Amniotic stem cell (primary cell): Measurements from ENCODE around the gene EML1.

Experiments used
- DNase-seq: peaks from one replicate; lab custom pipeline; 2025; lab: John Stamatoyannopoulos, UW

EML1 gene

DNA sequence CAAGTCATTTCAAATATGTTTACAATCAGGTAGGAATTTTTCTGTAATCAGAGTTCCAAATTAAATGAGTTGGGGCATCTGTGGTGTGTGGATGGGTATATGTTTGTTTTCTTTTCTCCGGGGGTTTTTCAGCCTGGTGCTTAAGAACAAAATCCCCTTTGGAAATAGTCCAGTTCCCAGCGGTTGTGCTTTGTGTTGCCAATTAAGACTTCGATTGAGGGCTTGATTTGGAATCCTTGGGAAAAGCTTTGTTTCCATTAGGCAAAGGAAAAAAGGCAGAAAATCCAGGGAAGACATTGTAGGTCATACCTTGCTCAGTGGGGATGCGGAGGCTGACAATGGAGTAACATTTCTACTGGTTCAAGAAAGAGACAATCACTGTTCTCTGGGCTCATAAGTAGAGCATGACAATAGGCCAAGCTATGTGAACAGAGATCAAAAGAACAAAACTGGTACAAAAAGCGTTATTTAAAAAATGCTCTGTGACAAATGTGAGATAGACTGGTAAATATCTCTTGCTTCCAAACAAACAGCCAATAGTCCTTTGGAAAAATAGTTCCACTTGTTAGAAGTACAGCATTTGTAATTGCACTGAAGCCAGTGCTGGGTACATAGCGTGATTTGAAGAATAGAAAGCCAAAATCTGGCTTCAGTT is 79.7 kb downstream of the EML1 start:
- no peak for DNase-seq

DNA sequence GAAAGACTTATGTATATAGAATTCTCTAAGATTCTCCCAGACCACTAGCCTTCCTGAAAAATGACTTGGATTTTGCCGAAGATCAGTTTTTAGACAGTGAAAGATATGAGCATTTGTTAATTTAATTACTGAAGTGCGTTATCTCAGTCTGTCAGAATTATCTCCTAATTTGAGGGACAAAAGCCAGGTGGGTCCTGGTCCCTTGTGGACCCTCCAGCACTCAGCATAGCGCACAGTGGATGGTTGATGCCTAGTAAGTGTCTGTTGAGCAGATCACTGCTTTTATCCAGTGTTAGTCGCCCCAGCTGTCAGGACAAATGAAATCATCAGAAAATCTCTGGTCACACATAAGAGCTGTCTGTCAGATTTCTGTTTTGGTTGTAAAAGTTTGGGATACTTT is 80.4 kb downstream of the EML1 start:
- DNase-seq: no peak

DNA sequence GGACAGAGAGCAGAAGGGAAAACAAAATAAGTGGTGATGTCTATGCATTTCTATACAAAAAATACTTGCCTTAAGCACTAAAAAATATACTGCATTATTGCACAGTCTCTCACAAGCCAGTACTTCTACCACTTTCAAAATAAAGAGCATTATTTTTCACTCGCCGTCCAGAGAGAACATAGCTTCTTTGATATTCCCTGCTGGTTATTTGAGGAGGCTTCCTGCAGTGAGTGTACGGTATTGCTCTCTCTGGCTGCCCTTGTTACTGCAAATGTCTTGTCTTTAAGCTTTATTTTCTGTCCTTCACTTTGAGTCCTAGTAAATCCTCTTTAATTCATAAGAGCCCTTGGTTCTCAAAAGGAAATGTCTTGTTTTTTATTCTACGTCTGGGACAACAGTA is 81.1 kb downstream of the EML1 start:
- no peak for DNase-seq

DNA sequence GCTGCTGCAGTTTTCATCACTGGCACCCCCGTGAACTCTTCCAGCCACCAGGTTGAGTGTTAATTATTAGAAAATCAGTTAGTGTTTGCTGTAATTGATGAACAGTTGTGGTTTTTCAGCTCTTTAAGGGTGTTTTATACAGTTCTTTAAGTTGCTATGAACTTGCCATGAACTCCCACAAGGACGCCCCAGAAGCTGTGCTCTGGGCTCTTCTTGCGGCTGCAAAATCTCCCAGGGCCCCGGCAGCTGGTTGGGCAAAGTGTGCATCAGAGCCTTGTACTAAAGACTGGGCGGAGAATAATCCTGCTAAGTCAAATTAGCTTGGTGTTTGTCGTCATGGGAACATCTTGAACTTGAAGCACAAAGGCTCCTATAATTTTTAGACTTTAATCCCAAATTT is 82.2 kb downstream of the EML1 start:
- no peak for DNase-seq

DNA sequence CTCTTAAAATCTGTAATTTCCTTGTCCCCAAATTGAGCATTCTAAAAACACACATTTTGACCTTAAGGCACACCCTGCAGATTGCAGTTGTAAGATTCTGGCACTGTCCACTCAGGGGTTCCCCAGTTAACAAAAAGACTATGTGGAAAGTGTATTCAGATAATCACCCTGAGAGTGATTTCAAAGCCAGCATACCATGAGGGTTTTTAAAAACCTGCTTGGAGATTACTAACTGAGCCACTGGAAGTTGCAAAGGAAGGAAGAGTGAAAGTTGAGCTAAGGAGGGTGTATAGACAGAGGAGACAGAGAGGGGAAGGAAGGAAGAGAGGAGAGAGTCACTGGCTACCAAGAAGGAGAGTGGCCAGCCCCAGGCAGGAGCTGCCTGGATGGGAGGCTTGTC is 82.6 kb downstream of the EML1 start:
- DNase-seq: no peak

DNA sequence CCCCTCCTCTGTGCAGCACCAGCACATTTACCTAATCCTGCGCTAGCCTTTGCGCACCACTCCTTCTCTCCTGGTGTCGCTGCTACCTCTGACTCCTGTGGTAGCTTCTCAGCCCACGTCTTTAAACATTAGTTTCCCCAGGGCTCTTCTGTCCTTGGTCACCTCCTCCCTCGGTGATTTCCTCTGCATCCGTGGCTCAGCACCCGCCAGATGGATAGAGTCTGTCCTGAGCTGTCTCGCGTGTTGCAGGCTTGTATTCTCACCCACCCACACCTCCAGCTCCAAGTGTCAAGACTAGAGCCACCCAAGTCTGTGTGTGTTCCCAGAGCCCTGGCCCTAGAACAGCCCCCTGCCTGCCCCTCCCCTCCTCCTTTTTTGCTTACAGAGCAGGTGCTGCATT is 83.2 kb downstream of the EML1 start:
- DNase-seq: no peak

DNA sequence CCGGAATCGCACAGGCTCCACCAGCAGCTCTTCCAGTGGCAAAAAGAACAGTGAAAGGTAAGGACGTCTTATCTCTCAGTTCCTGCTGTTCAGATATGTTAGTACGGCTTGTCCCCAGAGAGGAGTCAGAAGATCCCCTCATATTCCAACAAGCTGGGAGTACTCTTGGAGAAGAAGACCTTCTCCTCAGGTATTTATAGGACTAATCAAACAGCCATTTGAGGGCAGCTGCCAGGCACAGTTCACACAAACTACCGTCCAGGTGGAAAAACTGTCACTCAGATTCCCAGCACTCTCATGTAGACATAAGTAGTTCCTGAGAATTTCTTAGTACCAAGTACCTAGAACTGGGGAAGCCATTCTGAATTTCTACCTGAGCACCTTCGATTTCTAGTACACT is 85.3 kb downstream of the EML1 start:
- DNase-seq: no peak

DNA sequence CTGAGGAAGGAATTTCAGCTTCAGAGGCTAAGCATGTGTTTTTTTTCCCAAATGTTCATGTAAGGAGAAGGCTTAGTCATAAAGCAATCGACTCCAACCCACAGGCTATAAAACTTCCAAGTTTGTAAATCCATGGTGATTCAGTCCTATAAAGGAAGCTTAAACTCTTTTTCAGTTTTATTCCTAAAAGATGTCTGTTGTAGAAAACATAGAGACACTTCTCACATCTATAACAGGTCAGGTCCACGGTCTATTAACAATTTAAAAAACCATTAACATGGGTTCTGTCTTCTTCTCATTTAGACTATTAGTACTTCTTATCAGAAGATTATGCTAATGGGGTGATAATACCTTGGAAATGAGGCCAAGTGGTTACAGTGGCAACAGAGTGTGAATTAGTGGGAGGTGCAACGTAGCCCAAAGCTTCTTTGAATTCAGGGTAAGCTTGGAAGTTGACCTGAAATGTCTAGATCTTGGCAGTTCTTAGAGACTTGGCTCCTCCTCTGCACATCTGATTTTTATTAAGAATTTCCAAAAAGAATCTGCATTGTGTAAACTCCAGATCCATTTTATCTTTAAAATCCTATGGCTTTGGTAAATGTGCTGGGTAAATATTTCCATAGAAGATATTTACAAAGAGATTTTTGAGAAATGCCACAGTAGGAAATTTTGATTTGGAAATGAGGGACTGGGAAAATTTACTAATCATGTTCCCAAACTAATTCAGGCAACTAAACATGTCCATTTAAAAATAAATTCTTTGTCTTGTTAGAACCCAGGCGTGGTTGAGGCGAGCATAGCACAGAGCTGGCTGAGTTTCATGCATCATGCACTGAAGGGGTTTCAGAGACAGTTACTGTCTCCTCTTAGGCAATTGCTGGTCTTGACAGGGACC is 86.4 kb downstream of the EML1 start:
- peak; percentile 33 for DNase-seq

DNA sequence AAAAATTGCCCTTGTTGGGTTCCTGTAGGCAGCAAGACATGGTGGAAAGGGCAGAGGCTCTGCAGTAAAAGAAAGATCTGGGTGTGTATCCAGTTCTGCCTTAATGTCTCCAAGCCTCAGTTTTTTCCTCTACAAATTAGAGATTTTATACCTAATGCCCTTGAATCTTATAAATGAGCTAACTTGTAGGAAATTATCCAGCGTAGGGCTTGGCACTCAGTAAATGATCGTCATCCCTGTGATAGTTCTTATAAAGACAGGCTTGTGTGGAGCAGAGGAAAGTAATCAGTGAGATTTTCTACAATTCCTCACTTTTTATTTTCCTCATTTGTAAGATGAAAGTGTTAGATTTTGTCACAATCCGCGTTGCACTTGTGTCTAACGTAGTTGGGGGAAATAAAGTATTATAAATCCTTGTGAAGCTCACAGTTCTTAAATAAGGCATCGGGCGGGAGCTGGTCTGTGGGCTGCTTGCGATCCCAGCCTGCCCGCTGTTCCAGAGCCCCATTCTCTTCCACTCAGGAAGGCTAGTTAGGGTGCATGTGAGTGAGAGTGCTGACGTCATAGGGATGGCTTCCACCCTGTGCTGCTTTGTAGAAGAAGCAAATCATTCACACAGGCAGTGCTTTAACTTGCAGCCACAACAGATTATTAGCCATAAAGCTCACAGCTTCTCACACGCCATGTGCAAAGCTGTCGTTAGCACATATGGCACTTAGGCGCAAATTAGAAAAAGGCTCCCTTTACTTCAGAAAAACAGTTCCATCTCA is 87.6 kb downstream of the EML1 start:
- no peak for DNase-seq

DNA sequence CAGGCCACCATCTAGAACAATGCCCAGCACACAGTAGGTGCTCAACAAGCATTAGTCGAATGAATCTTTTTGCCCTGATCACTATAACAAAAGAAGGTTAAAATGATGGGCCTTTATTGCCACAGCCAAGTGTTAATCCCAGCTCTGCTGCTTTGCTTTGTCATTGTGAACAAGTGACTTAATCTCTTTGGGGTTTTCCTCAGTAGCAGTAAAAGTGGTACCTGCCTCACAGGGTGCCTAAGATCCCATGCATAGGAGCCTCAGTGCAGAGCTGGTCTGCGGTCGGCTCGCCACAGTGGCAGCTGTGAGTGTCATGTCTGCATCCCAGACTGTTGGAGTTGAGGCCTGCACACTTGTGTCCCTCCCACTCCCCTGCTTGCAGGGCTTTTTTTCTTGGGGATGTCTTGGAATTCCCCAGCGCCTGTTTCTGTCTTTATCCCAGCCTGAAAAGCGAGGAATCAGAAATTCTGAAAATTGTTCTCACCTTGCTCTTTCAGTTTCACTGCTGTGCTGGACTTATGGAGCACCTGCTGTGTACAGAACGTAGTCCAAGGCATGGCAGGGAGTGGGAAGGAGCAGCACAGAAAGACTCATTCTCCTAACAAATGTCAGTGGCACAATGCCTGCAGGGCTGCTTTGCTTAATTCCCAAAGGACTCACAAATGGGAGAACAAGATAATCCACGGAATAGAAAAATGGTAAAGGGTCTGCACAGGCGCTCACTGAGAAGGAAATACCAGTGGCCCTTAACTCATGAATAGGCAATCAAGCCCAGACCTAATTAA is 90.8 kb downstream of the EML1 start:
- DNase-seq: no peak

DNA sequence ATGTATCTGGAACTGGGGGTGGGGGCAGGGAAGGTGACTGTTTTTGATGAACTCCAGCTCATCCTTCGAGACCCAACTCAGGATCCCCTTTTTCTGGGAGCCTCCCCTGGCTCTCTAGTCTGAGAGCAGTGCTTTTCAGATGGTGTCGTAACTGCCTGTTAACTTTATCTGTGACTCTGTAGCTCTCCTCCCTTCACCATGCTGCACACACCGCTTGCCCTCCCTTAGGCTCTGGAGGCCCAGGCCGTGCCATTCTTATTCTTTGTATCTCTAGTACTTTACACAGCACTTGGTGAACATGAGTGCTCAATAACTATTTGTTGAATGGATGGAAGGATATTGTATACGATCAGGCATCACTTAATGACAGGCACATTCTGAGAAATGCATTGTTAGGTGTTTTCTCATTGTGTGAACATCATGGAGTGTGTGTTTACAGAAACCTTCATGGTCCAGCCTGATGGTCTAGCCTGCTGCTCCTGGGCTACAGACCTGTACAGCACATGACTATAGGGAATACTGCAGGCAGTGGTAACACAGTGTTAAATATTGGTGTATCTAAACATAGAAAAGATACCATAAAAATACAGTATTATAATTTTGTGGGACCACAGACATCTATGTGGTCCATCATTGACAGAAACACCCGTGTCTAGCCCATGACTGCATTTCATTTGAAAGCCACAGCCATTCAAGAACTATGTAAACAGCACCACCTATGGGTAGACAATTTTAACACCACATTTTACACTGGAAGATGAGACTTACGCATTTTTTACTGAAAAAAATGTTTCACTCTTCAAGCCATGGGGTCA is 91.8 kb downstream of the EML1 start:
- no peak for DNase-seq

DNA sequence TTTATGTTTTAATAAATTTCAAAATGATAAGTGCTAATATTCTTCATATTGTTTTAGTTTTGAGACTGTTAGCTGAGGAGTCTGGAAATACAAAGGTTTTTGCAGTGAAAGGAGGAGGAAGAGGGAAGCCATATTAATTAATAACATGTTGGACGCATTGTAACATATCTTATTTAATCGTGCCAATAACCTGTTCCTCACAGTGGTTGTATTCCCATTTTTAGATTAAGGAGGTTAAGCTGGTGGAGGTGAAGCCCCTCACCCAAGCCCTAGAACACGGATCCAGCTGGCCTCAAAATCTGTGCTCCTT is 92.4 kb downstream of the EML1 start:
- DNase-seq: no peak

DNA sequence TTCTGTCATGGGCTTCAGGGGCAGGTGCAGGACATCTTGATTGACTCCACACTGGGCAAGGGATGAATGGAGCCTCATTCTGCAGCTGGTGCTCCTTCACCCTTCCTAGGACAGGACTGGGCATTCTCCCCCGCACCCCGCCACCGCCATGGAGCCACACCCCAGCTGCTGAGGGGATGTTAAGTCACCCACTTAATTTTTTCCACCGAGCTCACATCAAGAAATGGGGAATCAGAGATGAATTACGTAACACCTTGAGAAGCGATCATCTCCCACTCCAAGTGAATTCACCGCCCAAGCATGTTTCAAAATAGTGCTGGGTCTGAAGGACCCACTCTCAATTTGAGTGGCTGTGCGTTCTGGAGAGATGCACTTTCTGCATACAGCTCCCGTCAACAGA is 94.2 kb downstream of the EML1 start:
- DNase-seq: no peak

DNA sequence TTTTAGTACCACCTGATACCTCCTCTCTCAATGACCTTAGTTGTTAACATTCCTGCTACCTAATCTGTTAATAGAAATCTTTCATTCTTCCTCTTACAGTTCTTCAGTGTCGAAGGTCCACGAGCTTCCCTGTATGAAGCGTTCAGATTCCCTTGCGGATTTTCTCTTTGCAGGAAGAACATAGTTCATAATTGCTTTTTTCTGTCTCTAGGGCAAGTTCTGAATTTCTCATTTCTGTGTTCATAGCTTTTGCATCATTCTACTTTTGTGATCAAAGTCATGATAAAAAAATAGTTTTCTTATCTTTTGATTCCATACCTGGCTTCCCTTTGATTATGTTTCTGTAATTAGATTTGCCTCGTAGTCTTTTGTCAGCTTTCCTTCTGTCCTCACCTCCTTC is 94.9 kb downstream of the EML1 start:
- no peak for DNase-seq

DNA sequence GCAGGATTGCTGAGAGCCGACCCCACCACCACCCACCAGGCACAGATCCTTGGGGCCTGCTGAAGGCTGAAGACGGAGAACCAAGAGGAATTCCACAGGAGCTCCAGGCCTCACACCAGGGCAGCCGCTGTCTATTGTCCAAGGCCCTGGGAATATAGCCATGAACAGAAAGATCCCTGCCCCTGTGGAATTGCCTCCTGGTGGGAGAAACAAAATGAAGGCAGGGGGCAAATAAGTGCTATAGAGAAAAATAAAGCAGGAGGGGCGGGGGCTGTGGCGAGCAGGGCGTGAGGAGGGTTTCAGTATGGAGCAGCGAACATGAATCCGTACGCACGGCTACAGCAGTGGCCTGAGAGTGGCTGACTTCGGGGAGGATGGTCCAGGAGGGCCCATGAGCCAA is 96.1 kb downstream of the EML1 start:
- DNase-seq: no peak

DNA sequence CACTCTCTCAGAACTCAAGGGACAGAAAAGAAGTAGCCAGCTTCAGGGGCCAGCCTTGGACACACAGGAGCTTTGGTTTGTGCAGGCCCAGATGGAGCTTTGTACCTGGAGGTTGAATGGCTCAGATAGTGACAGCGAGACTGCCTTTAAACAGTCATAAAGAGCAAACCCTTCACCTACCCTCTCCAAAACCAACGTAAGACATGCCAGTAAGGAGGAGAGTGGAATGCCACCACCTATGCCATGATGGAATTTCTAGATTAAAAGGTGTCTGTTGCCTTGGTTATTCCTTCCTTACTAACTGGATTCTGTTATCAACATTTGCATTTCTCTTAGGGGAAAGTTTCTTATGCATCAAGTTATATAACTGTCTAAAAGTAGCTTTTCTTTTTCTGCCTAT is 98.1 kb downstream of the EML1 start:
- DNase-seq: no peak

DNA sequence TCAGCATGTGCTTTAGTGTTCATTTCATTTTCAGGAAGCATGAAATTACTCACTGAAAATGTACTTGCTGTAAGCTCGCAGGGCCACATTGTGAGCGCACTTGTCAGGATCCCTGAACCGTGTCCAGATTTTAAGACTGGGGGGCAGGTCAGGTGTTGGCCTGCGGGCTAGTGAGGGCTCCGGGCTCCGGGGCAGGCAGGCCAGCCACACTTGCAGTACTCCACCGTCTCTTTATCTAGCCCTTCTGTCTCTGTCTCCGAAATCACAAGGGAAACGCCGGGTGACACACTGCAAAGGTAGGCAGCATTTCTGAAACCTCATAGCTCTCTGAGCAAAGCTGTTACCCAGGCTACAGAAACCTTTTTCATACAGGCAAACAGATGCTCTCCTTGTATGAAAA is 98.7 kb downstream of the EML1 start:
- no peak for DNase-seq

DNA sequence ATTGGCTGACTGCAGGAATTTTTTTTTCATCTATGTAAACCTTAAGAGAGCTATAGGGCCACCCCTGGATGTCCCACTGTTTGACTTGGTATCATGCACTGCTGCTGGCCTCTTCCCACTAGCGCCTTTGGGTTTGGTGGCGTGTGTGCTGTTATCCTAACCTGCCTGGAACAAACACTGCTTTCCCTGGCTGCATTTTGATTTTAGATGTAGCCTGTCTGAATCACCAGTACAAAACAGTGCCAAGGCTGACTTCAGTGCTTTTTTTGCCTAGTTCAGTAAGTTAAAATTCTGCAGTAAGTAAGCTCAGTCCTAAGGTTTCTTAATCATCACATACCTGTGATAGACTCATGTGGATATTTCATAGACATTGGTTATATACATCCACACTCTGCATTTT is 99.2 kb downstream of the EML1 start:
- DNase-seq: no peak

DNA sequence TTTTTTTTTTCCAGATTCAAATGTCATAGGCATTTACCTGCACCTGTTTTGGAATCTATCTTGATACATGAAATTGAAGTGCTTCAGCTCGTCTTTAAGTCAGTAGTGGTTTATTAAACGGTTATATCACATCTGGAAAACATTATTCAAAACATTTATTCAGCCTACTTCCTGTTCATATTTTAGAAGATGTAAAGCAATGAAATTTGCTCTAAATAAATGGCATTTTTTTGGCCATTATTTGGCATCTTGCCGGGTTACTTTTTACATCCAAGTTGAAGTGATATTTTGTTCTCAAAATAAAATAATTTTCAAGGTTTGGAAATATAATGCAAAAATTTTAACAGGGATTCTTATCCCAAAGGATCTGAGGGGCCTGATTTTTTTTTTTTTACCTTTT is 103.1 kb downstream of the EML1 start:
- no peak for DNase-seq

DNA sequence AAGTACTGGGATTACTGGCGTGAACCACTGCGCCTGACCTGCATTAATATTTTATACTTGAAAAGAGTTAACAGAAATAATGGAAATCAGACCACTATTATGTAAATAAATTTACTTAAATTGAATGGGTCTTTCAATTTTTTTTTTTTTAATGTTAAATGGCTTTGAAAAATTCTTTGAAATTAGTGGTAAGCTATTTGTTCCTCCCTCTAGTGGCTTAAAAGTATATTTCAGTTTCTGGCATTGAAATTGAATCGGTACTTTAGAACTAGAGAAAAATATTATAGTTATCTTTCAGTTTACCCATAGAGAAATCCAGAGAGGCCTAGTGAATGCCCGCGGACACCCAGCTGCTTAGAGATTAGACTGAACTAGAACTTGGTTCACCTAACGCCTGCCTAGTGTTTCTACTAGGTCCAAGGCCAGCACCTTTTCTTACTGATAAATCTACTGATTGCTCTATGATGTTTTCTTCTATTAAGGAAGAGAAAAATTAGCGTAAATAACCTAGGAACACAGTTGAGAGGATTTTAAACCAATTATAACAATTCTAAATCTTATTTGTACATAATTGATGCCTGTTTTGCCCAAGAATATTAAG is 106.5 kb downstream of the EML1 start:
- no peak for DNase-seq

DNA sequence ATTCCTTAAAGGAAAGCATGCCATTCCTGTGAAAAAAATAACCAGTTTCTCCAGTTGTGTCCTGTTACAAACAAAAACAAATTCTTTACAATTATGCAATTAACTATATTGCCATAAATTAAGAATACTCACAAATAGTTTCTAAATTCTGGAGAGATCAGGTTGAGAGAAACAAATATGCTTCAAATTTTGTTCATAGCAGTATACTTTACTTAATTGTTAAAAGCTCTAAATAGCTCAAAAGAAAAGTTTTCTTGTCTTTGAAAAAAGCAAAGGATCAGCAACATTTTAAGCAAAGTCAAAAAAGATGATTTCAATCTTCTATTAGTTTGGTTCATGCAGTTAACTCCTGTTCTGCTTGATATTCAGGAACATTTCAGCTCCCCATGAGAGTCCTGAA is 109.7 kb downstream of the EML1 start:
- no peak for DNase-seq
